Measurements from ENCODE around the gene TRIM28. TPM values are rescaled to one million over a fixed set of nuclear protein-coding genes. Genes with fewer than 3 reads are reported as not detected.
A peak's percentile ranks its signal among the peaks of the same experiment; 100 is the strongest.

TRIM28 gene
- total and polyA plus RNA-seq, 9 of the 15 experiments (the other 6 are each of a cell fraction or from before 2014, with no cell fraction given): 12.1 to 797 (median 490) TPM

DNA sequence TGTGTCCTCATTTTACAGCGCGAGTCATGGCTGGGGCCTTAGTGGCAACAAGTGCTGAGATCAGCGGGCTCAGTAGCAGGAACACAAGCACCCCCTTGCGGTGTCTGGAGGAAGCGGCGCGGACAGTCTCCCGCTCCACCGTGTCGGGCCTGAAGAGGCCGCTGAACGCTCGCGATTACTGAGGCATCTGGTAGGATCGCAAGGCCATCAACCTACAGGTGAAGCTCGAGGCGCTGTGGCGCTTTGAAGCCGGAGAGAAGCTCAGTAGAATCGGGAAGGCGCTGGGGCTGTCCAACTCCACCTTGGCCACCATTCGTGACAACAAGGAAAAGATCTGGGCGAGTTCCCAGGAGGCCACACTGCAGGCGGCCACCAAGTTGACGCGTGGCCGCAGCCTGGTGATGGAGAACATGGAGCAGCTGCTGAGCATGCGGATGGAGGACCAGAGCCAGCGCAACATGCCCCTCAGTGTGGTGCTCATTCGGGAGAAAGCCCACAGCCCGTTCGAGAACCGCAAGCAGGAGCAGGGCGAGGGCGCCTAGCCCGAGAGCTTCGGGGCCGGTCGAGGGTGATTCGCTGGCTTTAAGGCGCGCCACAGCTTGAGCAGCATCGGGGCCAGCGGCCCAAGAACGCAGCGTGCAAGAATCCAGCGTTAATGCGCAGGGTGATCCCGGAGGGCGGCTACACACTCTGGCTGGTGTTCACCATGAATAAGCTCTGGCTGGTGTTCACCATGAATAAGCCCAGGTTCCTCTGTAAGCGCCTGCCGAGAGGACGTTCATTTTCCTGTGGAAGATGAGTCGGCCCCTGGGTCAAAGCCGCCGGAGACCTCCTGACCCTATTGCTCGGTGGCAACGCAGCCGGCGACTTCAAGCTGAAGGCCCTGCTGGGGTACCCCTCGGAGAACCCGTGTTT, 37.6 kb downstream of the TRIM28 start (continued):
- peak; percentile 84 for TF ChIP-seq JUND (IDR thresholded peaks at IDR 0.05; ENCODE audit: borderline replicate concordance, low read depth, low read length)
- peak; percentile 83; the same call in 1 of the 3 replicates for TF ChIP-seq JUND (tag; IDR thresholded peaks at IDR 0.05; ENCODE audit: borderline replicate concordance, low read depth, low read length)
- TF ChIP-seq ZFX (CRISPR knock-in tag; IDR thresholded peaks at IDR 0.05): peak; percentile 87
- TF ChIP-seq FOXK2 (conservative IDR thresholded peaks at IDR 0.05 in 1 of 2, IDR thresholded peaks at IDR 0.05 in 1 of 2; ENCODE audit: low read depth in 2 of 2): peak; percentile 93 to 95; a peak in 3 of 4 replicates
- peak; percentile 59; the same call in 1 of the 2 replicates for TF ChIP-seq CXXC5 (CRISPR knock-in tag; IDR thresholded peaks at IDR 0.05)
- TF ChIP-seq ZFP1 (CRISPR knock-in tag; IDR thresholded peaks at IDR 0.05): no peak
- no peak; the same call in 1 of the 2 replicates for TF ChIP-seq KLF6 (CRISPR knock-in tag; IDR thresholded peaks at IDR 0.05; ENCODE audit: borderline replicate concordance)
- peak; percentile 32 to 47 for TF ChIP-seq NRF1 (conservative IDR thresholded peaks at IDR 0.05 in 1 of 2, IDR thresholded peaks at IDR 0.05 in 1 of 2)
- no peak for TF ChIP-seq ZNF224 (CRISPR knock-in tag; IDR thresholded peaks at IDR 0.05)
- peak; percentile 99 for TF ChIP-seq RAD21 (CRISPR knock-in tag; conservative IDR thresholded peaks at IDR 0.05 in 1 of 2, IDR thresholded peaks at IDR 0.05 in 1 of 2)
- TF ChIP-seq SRSF1 (IDR thresholded peaks at IDR 0.05; ENCODE audit: low read depth, low read length): no peak
- no peak for TF ChIP-seq ZSCAN32 (CRISPR knock-in tag; IDR thresholded peaks at IDR 0.05)
- TF ChIP-seq FOXP1 (CRISPR knock-in tag; IDR thresholded peaks at IDR 0.05): no peak
- TF ChIP-seq MTF1 (CRISPR knock-in tag; IDR thresholded peaks at IDR 0.05; ENCODE audit: borderline replicate concordance): 0 out of 2 replicates have a peak, but pooled peaks have one; percentile 26
- peak in 1 of 2 experiments; percentile 92; a peak in 1 of 3 replicates for TF ChIP-seq CBX3 (IDR thresholded peaks at IDR 0.05; ENCODE audit: borderline replicate concordance in 1 of 2, low read length in 2 of 2)
- peak; percentile 35; the same call in 1 of the 2 replicates for TF ChIP-seq RBFOX2 (IDR thresholded peaks at IDR 0.05; ENCODE audit: low read depth, low read length)
- no peak for TF ChIP-seq SMAD1 (IDR thresholded peaks at IDR 0.05; ENCODE audit: low read depth, low read length, partially characterized antibody)
- TF ChIP-seq TSC22D4 (tag; IDR thresholded peaks at IDR 0.05): no peak
- TF ChIP-seq BHLHE40 (IDR thresholded peaks at IDR 0.05; ENCODE audit: low read length): peak; percentile 55
- TF ChIP-seq, protein P1, sequence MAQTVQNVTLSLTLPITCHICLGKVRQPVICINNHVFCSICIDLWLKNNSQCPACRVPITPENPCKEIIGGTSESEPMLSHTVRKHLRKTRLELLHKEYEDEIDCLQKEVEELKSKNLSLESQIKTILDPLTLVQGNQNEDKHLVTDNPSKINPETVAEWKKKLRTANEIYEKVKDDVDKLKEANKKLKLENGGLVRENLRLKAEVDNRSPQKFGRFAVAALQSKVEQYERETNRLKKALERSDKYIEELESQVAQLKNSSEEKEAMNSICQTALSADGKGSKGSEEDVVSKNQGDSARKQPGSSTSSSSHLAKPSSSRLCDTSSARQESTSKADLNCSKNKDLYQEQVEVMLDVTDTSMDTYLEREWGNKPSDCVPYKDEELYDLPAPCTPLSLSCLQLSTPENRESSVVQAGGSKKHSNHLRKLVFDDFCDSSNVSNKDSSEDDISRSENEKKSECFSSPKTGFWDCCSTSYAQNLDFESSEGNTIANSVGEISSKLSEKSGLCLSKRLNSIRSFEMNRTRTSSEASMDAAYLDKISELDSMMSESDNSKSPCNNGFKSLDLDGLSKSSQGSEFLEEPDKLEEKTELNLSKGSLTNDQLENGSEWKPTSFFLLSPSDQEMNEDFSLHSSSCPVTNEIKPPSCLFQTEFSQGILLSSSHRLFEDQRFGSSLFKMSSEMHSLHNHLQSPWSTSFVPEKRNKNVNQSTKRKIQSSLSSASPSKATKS (CRISPR knock-in tag; IDR thresholded peaks at IDR 0.05): no peak
- peak; percentile 88 for TF ChIP-seq GABPB1 (CRISPR knock-in tag; IDR thresholded peaks at IDR 0.05)
- TF ChIP-seq CREM (IDR thresholded peaks at IDR 0.05; ENCODE audit: low read depth): peak; percentile 81
- TF ChIP-seq RBM39 (optimal IDR thresholded peaks at IDR 0.05; ENCODE audit: low read depth, low read length): peak; percentile 91
- TF ChIP-seq, protein P2, sequence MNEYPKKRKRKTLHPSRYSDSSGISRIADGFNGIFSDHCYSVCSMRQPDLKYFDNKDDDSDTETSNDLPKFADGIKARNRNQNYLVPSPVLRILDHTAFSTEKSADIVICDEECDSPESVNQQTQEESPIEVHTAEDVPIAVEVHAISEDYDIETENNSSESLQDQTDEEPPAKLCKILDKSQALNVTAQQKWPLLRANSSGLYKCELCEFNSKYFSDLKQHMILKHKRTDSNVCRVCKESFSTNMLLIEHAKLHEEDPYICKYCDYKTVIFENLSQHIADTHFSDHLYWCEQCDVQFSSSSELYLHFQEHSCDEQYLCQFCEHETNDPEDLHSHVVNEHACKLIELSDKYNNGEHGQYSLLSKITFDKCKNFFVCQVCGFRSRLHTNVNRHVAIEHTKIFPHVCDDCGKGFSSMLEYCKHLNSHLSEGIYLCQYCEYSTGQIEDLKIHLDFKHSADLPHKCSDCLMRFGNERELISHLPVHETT (CRISPR knock-in tag; conservative IDR thresholded peaks at IDR 0.05 in 1 of 2, IDR thresholded peaks at IDR 0.05 in 1 of 2): peak in 1 of 2 experiments; percentile 48; a peak in 1 of 4 replicates

Data from K562 (cell line).